ENCODE results near the gene BCKDHB. TPM values are rescaled to one million over a fixed set of nuclear protein-coding genes. Genes with fewer than 3 reads are reported as not detected.

BCKDHB gene
- total RNA-seq, 1 donor from 2014 or later: 21.5 TPM

DNA sequence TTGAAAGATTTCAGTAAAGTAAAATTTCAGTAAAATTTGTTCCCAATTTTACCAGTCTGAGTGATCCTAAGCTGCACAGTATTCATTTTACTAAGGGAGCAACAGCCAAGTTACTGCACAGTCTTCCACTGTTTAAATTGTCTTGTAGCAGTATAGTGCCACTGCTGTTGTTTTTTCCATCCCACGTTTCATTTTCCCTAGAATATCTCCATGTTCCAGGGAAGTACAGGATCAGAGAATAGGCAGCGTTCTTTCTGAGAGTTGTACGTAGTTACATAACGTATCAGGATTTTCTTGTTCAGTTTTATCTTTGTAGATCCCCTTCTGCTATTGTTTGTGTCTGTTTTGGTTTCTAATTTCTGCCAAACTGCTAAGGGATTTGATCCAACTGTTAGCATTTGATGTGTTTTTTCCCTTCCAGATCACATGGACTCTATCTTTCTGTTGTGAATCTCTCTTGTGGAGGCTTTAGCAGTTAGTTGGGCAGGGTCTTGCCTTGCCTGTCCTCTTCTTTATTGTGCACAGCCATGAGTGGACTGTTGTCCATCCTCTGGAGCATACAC is 38.4 kb downstream of the BCKDHB start:
- no peak for DNase-seq (ENCODE audit: low read depth)
- Histone ChIP-seq H3K4me3 (ENCODE audit: low read depth, low read length) (no peak overlapping the region), H3K27me3 (ENCODE audit: control insufficient read depth, insufficient read depth, low read length) (no peaks in the 10 kb centered on the region), H3K36me3 (ENCODE audit: control insufficient read depth, insufficient read depth, low read length) (no peaks in the 10 kb centered on the region)
- TF ChIP-seq, protein P1, sequence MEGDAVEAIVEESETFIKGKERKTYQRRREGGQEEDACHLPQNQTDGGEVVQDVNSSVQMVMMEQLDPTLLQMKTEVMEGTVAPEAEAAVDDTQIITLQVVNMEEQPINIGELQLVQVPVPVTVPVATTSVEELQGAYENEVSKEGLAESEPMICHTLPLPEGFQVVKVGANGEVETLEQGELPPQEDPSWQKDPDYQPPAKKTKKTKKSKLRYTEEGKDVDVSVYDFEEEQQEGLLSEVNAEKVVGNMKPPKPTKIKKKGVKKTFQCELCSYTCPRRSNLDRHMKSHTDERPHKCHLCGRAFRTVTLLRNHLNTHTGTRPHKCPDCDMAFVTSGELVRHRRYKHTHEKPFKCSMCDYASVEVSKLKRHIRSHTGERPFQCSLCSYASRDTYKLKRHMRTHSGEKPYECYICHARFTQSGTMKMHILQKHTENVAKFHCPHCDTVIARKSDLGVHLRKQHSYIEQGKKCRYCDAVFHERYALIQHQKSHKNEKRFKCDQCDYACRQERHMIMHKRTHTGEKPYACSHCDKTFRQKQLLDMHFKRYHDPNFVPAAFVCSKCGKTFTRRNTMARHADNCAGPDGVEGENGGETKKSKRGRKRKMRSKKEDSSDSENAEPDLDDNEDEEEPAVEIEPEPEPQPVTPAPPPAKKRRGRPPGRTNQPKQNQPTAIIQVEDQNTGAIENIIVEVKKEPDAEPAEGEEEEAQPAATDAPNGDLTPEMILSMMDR (IDR thresholded peaks at IDR 0.05; ENCODE audit: insufficient read depth, low read length, poor library complexity, severe bottlenecking): no peak

DNA sequence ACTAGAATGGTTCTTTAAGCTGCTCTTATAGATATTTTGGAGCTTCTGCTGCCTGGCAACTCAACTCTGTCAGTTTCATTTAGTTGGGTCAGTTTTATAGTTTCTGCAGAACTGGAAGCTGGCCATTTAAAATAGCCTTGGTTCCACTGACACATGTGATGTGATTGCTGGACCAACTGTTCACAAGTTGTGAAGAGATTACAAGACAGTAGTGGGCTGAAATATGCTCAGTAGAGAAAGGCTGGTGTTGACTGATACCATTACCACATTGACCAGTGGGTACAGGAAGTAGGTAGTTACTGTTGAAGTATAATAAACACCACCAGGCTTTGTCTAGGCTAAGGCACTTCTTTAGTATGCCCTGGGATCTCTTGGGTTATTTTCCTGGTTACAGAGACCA is 39.0 kb downstream of the BCKDHB start:
- Histone ChIP-seq H3K27me3 (ENCODE audit: control insufficient read depth, insufficient read depth, low read length) (no peaks in the 10 kb centered on the region), H3K4me3 (ENCODE audit: low read depth, low read length) (no peak overlapping the region), H3K36me3 (ENCODE audit: control insufficient read depth, insufficient read depth, low read length) (no peaks in the 10 kb centered on the region)
- DNase-seq (ENCODE audit: low read depth): no peak
- TF ChIP-seq, protein P1 (IDR thresholded peaks at IDR 0.05; ENCODE audit: insufficient read depth, low read length, poor library complexity, severe bottlenecking): no peak

DNA sequence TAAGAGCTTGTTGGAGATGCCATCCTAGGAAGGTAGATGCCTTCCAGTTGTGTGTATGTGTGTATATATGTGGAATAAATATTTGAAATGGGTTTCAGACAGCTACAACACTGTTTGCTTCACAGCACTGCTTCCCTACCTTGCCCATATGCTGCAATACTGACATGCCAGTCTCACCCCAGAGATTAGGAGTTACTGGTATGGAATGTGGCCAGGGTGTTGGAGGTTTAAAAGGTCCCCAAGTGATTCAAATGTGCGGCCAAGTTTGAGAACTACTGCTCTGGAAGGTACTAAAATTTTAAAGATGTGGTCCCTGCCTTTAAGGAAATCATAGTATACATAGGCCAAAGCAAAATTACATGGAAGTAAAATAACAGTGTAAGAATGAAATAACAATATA is 39.5 kb downstream of the BCKDHB start:
- DNase-seq (ENCODE audit: low read depth): no peak
- H3K4me3 ChIP-seq (ENCODE audit: low read depth, low read length): no peak overlapping the region
- no peaks in the 10 kb centered on the region for H3K27me3 ChIP-seq (ENCODE audit: control insufficient read depth, insufficient read depth, low read length)
- H3K36me3 ChIP-seq (ENCODE audit: control insufficient read depth, insufficient read depth, low read length): no peaks in the 10 kb centered on the region
- TF ChIP-seq, protein P1 (IDR thresholded peaks at IDR 0.05; ENCODE audit: insufficient read depth, low read length, poor library complexity, severe bottlenecking): no peak

DNA sequence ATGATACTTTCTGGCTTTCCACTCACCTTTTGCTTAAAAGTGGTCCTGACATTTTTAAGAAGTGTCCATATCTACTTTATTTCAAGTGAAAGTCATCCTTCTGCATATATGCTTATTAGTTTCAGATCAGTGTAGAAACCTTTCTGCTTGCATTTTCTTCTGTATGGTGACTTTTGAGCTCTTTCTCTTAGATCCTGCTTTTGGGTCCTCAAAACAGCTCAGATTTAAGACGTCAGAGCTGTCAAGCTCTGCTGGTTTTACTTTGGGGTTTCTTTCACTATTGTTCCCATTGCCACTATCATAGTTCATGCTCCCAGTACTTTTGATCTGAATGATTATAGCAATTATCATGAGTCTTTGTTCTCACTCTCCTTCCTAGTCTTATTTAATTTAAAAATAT is 41.7 kb downstream of the BCKDHB start:
- H3K4me3 ChIP-seq (ENCODE audit: low read depth, low read length): no peak overlapping the region
- no peak for DNase-seq (ENCODE audit: low read depth)
- TF ChIP-seq, protein P1 (IDR thresholded peaks at IDR 0.05; ENCODE audit: insufficient read depth, low read length, poor library complexity, severe bottlenecking): no peak
- H3K36me3 ChIP-seq (ENCODE audit: control insufficient read depth, insufficient read depth, low read length): no peaks in the 10 kb centered on the region
- no peaks in the 10 kb centered on the region for H3K27me3 ChIP-seq (ENCODE audit: control insufficient read depth, insufficient read depth, low read length)

DNA sequence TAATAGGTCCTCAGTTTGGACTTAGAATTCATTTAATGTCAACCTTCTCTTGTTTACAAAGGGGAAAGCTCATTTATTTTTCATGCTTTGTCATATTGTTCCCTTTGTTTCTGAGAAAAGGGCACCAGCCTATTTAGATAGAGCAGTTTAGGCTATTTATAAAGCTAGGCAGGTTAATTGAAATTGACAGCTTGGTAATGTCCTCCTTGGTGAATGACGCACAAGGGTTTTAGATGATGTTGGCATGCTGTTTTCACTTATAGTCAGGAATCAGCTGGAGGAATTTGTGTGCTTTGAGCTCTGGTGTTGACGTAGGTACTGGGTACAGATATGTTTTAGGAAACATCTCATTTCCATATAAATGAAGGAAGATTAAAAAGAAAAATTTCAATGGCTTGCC is 45.2 kb downstream of the BCKDHB start:
- H3K36me3 ChIP-seq (ENCODE audit: control insufficient read depth, insufficient read depth, low read length): no peaks in the 10 kb centered on the region

More for the DNA sequence above, 45.2 kb downstream of the BCKDHB start:
- H3K27me3 ChIP-seq (ENCODE audit: control insufficient read depth, insufficient read depth, low read length): no peaks in the 10 kb centered on the region
- no peak overlapping the region for H3K4me3 ChIP-seq (ENCODE audit: low read depth, low read length)
- TF ChIP-seq, protein P1 (IDR thresholded peaks at IDR 0.05; ENCODE audit: insufficient read depth, low read length, poor library complexity, severe bottlenecking): no peak
- no peak for DNase-seq (ENCODE audit: low read depth)

All from kidney epithelial cell (primary cell).